HEK293T (cell line): Measurements from ENCODE around the gene PRR20G.

Experiments used
- CTCF ChIA-PET: fragments of 350-600 bp; formaldehyde crosslinking; extraction: SDS; loops from one replicate; lab custom pipeline; 2021; ENCODE audit warnings: antibody characterized with exemption, inconsistent platforms; lab: Yijun Ruan, JAX
- POLR2A ChIA-PET: fragments of 350-600 bp; formaldehyde crosslinking; extraction: SDS; loops from one replicate; lab custom pipeline; 2020; ENCODE audit warnings: antibody characterized with exemption, inconsistent platforms; lab: Yijun Ruan, JAX
- DNase-seq: peaks from one replicate; pipeline ENCODE4 v3.0.0; 2012; ENCODE audit warnings: mixed read lengths; ENCODE audit errors: extremely low spot score
- ARNT ChIP-seq: fragments of 450-650 bp; IDR thresholded peaks from 2 replicates; pipeline ENCODE4 v1.6.1; 2017; ENCODE audit warnings: mild to moderate bottlenecking
- BHLHE40 ChIP-seq: fragments of 450-650 bp; IDR thresholded peaks from 2 replicates; pipeline ENCODE4 v1.6.1; 2016; ENCODE audit warnings: mild to moderate bottlenecking, moderate library complexity, borderline replicate concordance
- CTBP1 ChIP-seq: fragments of 450-650 bp; IDR thresholded peaks from 2 replicates; pipeline ENCODE4 v1.6.1; 2016; ENCODE audit warnings: borderline replicate concordance
- ELF4 ChIP-seq: fragments of 450-650 bp; IDR thresholded peaks from 2 replicates; pipeline ENCODE4 v1.6.1; 2017; ENCODE audit warnings: antibody characterized with exemption
- FOXA1 ChIP-seq: fragments of 450-650 bp; IDR thresholded peaks from 2 replicates; pipeline ENCODE4 v1.6.1; 2016; ENCODE audit warnings: mild to moderate bottlenecking
- FOXK2 ChIP-seq: fragments of 450-650 bp; IDR thresholded peaks from 2 replicates; pipeline ENCODE4 v1.6.1; 2016; ENCODE audit warnings: mild to moderate bottlenecking
- FOXM1 ChIP-seq: fragments of 450-650 bp; IDR thresholded peaks from 2 replicates; pipeline ENCODE4 v1.6.1; 2017; ENCODE audit warnings: mild to moderate bottlenecking, borderline replicate concordance
- HDGF ChIP-seq: fragments of 450-650 bp; IDR thresholded peaks from 2 replicates; pipeline ENCODE4 v1.6.1; 2017; ENCODE audit warnings: antibody characterized with exemption, borderline replicate concordance
- L3MBTL2 ChIP-seq: fragments of 450-650 bp; conservative IDR thresholded peaks from 2 replicates; pipeline ENCODE4 v1.6.1; 2016; ENCODE audit warnings: mild to moderate bottlenecking
- LEF1 ChIP-seq: fragments of 450-650 bp; IDR thresholded peaks from 2 replicates; pipeline ENCODE4 v1.6.1; 2017; ENCODE audit warnings: mild to moderate bottlenecking, borderline replicate concordance
- NFRKB ChIP-seq: fragments of 450-650 bp; IDR thresholded peaks from 2 replicates; pipeline ENCODE4 v1.6.1; 2016; ENCODE audit warnings: mild to moderate bottlenecking, moderate library complexity
- PKNOX1 ChIP-seq: fragments of 450-650 bp; IDR thresholded peaks from 2 replicates; pipeline ENCODE4 v1.6.1; 2016
- SP1 ChIP-seq: fragments of 450-650 bp; IDR thresholded peaks from 2 replicates; pipeline ENCODE4 v1.6.1; 2017
- SUZ12 ChIP-seq: fragments of 450-650 bp; IDR thresholded peaks from 2 replicates; pipeline ENCODE4 v1.6.1; 2016; ENCODE audit warnings: mild to moderate bottlenecking
- TARDBP ChIP-seq: fragments of 450-650 bp; IDR thresholded peaks from 2 replicates; pipeline ENCODE4 v1.6.1; 2016
- ZNF384 ChIP-seq: fragments of 450-650 bp; IDR thresholded peaks from 2 replicates; pipeline ENCODE4 v1.6.1; 2016

The PRR20G gene

GRCh38 chr3:127289706-127290575 lies 2.1 kb upstream of the PRR20G start:
- no peak for DNase-seq
- ChIA-PET POLR2A (no interaction called here), CTCF (no interaction called here)
- no peak for TF ChIP-seq SP1
- no peak for TF ChIP-seq SUZ12
- TF ChIP-seq LEF1 = no peak
- TF ChIP-seq FOXK2 = no peak
- TF ChIP-seq CTBP1 = no peak
- TF ChIP-seq ARNT = no peak
- no peak for TF ChIP-seq BHLHE40
- TF ChIP-seq FOXM1 = no peak
- TF ChIP-seq PKNOX1 = no peak
- no peak for TF ChIP-seq FOXA1
- TF ChIP-seq ELF4 = no peak
- no peak for TF ChIP-seq HDGF
- TF ChIP-seq L3MBTL2 = no peak
- TF ChIP-seq ZNF384 = no peak
- no peak for TF ChIP-seq TARDBP
- no peak for TF ChIP-seq NFRKB

- CTCF ChIA-PET = no interaction called here
- TF ChIP-seq BHLHE40 = no peak
- no peak for TF ChIP-seq ZNF384
- no peak for TF ChIP-seq PKNOX1
- TF ChIP-seq HDGF = no peak
- no peak for TF ChIP-seq TARDBP
- TF ChIP-seq FOXK2 = no peak
- TF ChIP-seq SUZ12 = no peak
- TF ChIP-seq CTBP1 = no peak
- no peak for TF ChIP-seq L3MBTL2
- no peak for TF ChIP-seq SP1
- TF ChIP-seq FOXM1 = no peak
- no peak for TF ChIP-seq LEF1
- no peak for TF ChIP-seq FOXA1
- TF ChIP-seq NFRKB = no peak
- no peak for TF ChIP-seq ARNT
- no peak for TF ChIP-seq ELF4
- DNase-seq = no peak
- POLR2A ChIA-PET = no interaction called here
Measured at GRCh38 chr3:127288921-127289705, 1.3 kb upstream of the PRR20G start.

DNA sequence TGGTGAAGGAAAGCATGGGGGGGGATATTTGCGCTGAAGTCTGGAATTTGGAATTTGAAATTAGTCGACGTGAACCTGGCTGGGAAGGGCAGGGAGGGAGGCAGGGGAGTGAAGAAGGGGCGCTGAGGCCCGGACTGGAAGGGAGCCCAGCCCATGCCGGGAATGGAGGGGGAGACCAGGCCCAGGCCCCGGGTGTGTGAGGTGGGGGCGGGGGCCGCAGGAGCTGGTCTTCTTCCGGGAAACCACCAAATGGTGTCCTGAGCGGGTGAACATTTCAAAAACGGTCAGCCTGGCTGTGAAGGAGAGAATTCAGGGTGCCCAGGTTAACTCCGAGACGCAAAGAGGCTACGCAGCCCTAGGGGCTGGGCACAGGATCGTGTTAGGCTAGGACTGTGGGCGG lies 497 bp upstream of the PRR20G start:
- DNase-seq = no peak
- ChIA-PET POLR2A (no interaction called here), CTCF (interaction anchor here (0.7 kb wide), 1 partner anchor 22 kb away, joined by 4 read pairs; no protein-coding TSS in a partner anchor)
- TF ChIP-seq ZNF384 (no peak), L3MBTL2 (no peak)

DNA sequence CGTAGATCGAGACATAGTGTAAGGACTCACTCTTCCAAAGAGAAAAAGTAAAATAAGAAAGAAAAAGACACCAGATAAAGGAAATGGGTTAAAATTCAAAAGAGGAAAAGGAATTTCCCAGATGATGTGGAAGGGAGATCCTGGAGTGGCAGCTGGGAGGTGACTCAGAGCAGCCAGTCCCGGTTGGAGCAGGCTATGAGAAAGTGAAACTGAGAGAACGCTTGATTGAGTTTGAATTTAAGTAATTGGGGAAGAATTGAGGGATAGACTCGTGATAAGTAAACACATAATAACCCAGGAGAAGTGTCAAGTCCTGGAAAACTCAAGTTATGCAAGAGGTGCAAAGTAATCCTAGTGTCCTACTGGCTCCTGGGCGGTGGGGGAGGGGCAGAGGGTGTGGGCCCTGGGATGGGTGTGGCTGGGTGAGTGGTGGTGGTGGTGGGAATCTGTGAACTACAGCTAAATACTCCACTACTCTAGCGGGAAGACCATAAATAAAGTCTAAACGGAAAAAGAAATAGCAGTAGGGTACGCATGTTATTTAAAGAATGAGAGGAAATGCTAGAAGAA lies 1.2 kb downstream of the PRR20G start:
- no peak for DNase-seq
- ChIA-PET POLR2A (no interaction called here), CTCF (no interaction called here)
- TF ChIP-seq LEF1 (no peak), FOXM1 (no peak), FOXK2 (no peak), TARDBP (no peak), FOXA1 (no peak), L3MBTL2 (no peak), HDGF (no peak), ZNF384 (no peak), ELF4 (no peak), BHLHE40 (no peak), ARNT (no peak), SP1 (no peak), NFRKB (no peak)

GRCh38 chr3:127284258-127284657 lies 3.6 kb downstream of the PRR20G start:
- CTCF ChIA-PET = no interaction called here
- TF ChIP-seq ARNT (no peak), SUZ12 (no peak)
- POLR2A ChIA-PET = no interaction called here
- no peak for DNase-seq

DNA sequence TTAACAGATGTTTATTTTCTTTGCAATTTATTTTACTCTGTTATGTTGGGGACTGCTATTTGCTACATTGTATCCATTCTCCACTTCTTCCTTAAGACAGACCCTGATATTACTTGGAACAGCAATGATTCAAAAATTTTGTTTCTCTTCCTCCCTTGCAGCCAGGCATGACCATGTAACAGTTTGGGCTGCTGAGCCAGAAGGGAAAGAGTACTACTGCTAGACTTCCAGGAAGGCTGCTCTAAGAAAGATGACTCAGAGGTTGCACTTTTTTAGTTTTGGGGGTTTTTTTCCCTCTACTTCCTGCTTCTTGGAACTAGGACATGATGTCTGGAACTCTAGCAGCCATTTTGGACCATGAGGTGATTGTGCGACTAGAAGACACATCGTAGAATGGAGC lies 10.3 kb downstream of the PRR20G start:
- CTCF ChIA-PET = no interaction called here
- TF ChIP-seq FOXA1 (no peak), FOXM1 (no peak), SP1 (no peak), CTBP1 (no peak), HDGF (no peak), TARDBP (no peak), ZNF384 (no peak), NFRKB (no peak), ARNT (no peak), L3MBTL2 (no peak), FOXK2 (no peak), SUZ12 (no peak), PKNOX1 (no peak), ELF4 (no peak), BHLHE40 (no peak), LEF1 (no peak)
- no peak for DNase-seq
- POLR2A ChIA-PET = no interaction called here
